ENCODE results near the gene KCNAB1. TPM values are rescaled to one million over a fixed set of nuclear protein-coding genes. Genes with fewer than 3 reads are reported as not detected.

The KCNAB1 gene
- total and polyA plus RNA-seq, 2 donors (not counting 1 experiment from before 2014, with no cell fraction given), result not detected

GRCh38 chr3:156353563-156353962, 233.2 kb downstream of the KCNAB1 start:
- Mint-ChIP-seq H3K4me1 (no peaks in the 10 kb centered on the region), H3K27ac (no peak overlapping the region), H3K9me3 (ENCODE audit: insufficient read depth) (no peaks in the 10 kb centered on the region), H3K27me3 (peaks cover 4% of the 10 kb centered on the region), H3K4me3 (no peak overlapping the region)
- Histone ChIP-seq H4K20me1 (ENCODE audit: control insufficient read depth, insufficient read depth, low read length, poor library complexity, severe bottlenecking) (no peaks in the 10 kb centered on the region), H3K27me3 (replicated peaks in 1 of 4; ENCODE audit: control extremely low read depth in 1 of 4, control insufficient read depth in 3 of 4, insufficient read depth in 4 of 4, low read length in 3 of 4) (no peaks in the 10 kb centered on the region), H2AFZ (ENCODE audit: insufficient read depth, low read depth, low read length, poor library complexity, severe bottlenecking) (no peak overlapping the region), H3K4me1 (ENCODE audit: control insufficient read depth in 2 of 2, insufficient read depth in 2 of 2, low read length in 2 of 2) (no peaks in the 10 kb centered on the region), H3K9ac (ENCODE audit: low read length) (no peak overlapping the region), H3K27ac (ENCODE audit: low read length in 2 of 2) (no peak overlapping the region), H3K79me2 (ENCODE audit: control insufficient read depth, insufficient read depth, low read length) (no peaks in the 10 kb centered on the region), H3K4me3 (ENCODE audit: control extremely low read depth in 1 of 5, extremely low read depth in 1 of 5, insufficient read depth in 1 of 5, low read depth in 2 of 5, low read length in 4 of 5) (no peak overlapping the region), H3K36me3 (replicated peaks in 1 of 2; ENCODE audit: control extremely low read depth in 1 of 2, control insufficient read depth in 1 of 2, extremely low read depth in 1 of 2, insufficient read depth in 2 of 2, low read length in 1 of 2) (no peaks in the 10 kb centered on the region), H3K9me3 (ENCODE audit: control extremely low read depth in 1 of 3, control insufficient read depth in 2 of 3, insufficient read depth in 1 of 3, low read length in 2 of 3) (no peaks in the 10 kb centered on the region), H3K4me2 (replicated peaks; ENCODE audit: low read depth, low read length, poor library complexity, severe bottlenecking) (no peak overlapping the region)
- no peak for TF ChIP-seq EZH2 (IDR thresholded peaks at IDR 0.05; ENCODE audit: borderline replicate concordance, insufficient read depth, low read depth, low read length, poor library complexity, severe bottlenecking)
- no peak for TF ChIP-seq CTCF (IDR thresholded peaks at IDR 0.05)
- intact Hi-C loops (cut with micrococcal nuclease), result no loop called here
- WGBS (ENCODE audit: insufficient coverage), result 98% methylated on average over 4 of the region's 5 CpGs
- ATAC-seq (ENCODE audit: low read depth) (no peak), DNase-seq (no peak)
- CTCF ChIA-PET, result interaction anchor here (2.0 kb wide), 1 partner anchor 10 kb away, joined by 5 read pairs; no protein-coding TSS in a partner anchor
- POLR2A ChIA-PET, result no interaction called here

GRCh38 chr3:156356537-156357363, 236.4 kb downstream of the KCNAB1 start:
- CTCF ChIA-PET, result no interaction called here
- peaks cover 10% of the 10 kb centered on the region for H3K27me3 Mint-ChIP-seq
- H4K20me1 ChIP-seq (ENCODE audit: control insufficient read depth, insufficient read depth, low read length, poor library complexity, severe bottlenecking), result no peaks in the 10 kb centered on the region
- H3K27ac Mint-ChIP-seq, result no peak overlapping the region
- POLR2A ChIA-PET, result no interaction called here
- no peaks in the 10 kb centered on the region for H3K9me3 ChIP-seq (ENCODE audit: control extremely low read depth in 1 of 3, control insufficient read depth in 2 of 3, insufficient read depth in 1 of 3, low read length in 2 of 3)
- H3K36me3 ChIP-seq (replicated peaks in 1 of 2; ENCODE audit: control extremely low read depth in 1 of 2, control insufficient read depth in 1 of 2, extremely low read depth in 1 of 2, insufficient read depth in 2 of 2, low read length in 1 of 2), result no peaks in the 10 kb centered on the region
- H3K4me1 Mint-ChIP-seq, result no peaks in the 10 kb centered on the region
- no peak overlapping the region for H3K4me3 ChIP-seq (ENCODE audit: control extremely low read depth in 1 of 5, extremely low read depth in 1 of 5, insufficient read depth in 1 of 5, low read depth in 2 of 5, low read length in 4 of 5)
- ATAC-seq (ENCODE audit: low read depth) (no peak), DNase-seq (no peak)
- intact Hi-C loops (cut with micrococcal nuclease), result no loop called here
- no peak overlapping the region for H3K9ac ChIP-seq (ENCODE audit: low read length)
- H3K4me3 Mint-ChIP-seq, result no peak overlapping the region
- H3K4me2 ChIP-seq (replicated peaks; ENCODE audit: low read depth, low read length, poor library complexity, severe bottlenecking), result no peak overlapping the region
- H3K9me3 Mint-ChIP-seq (ENCODE audit: insufficient read depth), result no peaks in the 10 kb centered on the region
- no peak overlapping the region for H3K27ac ChIP-seq (ENCODE audit: low read length in 2 of 2)
- H3K4me1 ChIP-seq (ENCODE audit: control insufficient read depth in 2 of 2, insufficient read depth in 2 of 2, low read length in 2 of 2), result no peaks in the 10 kb centered on the region
- H3K27me3 ChIP-seq (replicated peaks in 1 of 4; ENCODE audit: control extremely low read depth in 1 of 4, control insufficient read depth in 3 of 4, insufficient read depth in 4 of 4, low read length in 3 of 4), result no peaks in the 10 kb centered on the region
- WGBS (ENCODE audit: insufficient coverage), result no CpG with 5 or more reads among the region's 5 CpGs
- TF ChIP-seq CTCF (IDR thresholded peaks at IDR 0.05) (no peak), EZH2 (IDR thresholded peaks at IDR 0.05; ENCODE audit: borderline replicate concordance, insufficient read depth, low read depth, low read length, poor library complexity, severe bottlenecking) (no peak)
- no peak overlapping the region for H2AFZ ChIP-seq (ENCODE audit: insufficient read depth, low read depth, low read length, poor library complexity, severe bottlenecking)
- H3K79me2 ChIP-seq (ENCODE audit: control insufficient read depth, insufficient read depth, low read length), result no peaks in the 10 kb centered on the region

All from B cell (primary cell).